ENCODE results near the gene LRRC4C. TPM values are rescaled to one million over a fixed set of nuclear protein-coding genes. Genes with fewer than 3 reads are reported as not detected.

LRRC4C gene
- total and polyA plus RNA-seq, 10 of the 15 experiments (the other 5 are each of a cell fraction or from before 2014, with no cell fraction given): 1.5 TPM; not detected in 9

DNA sequence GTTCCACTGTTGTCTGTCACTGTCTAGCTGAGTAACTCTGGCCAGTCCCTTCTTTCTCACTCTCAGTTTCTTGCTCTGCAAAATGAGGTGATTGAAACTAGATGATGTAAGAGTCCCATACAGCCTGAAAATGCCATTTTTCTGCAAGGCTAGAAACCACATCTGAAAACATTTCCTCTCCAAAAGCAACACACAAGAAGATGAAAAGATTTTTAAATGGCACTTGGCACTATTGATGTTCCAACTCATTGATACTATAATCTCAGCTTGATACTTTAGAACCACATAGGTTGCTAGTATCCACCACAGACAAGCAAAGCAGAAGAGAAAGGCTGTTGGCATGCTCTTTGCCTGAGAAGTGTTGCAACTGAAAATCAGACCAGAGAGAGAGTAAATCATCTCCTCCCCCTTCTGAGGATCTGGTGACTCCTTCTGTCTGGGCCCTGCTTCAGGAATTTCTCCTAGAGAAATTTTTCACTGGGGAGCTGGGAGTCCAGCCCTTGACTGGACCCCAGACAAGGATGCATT, 1217.9 kb downstream of the LRRC4C start (continued):
- TF ChIP-seq ETV6 (conservative IDR thresholded peaks at IDR 0.05 in 1 of 2, IDR thresholded peaks at IDR 0.05 in 1 of 2; ENCODE audit: borderline replicate concordance in 1 of 2, low read depth in 1 of 2): peak in 1 of 2 experiments; percentile 50; a peak in 1 of 4 replicates
- peak; percentile 90 for TF ChIP-seq TCF7 (IDR thresholded peaks at IDR 0.05; ENCODE audit: borderline replicate concordance)
- TF ChIP-seq SMC3 (IDR thresholded peaks at IDR 0.05; ENCODE audit: borderline replicate concordance, low read length): no peak
- peak in 1 of 2 experiments; percentile 19; a peak in 1 of 4 replicates for TF ChIP-seq BHLHE40 (IDR thresholded peaks at IDR 0.05; ENCODE audit: borderline replicate concordance in 1 of 2, low read depth in 2 of 2, low read length in 1 of 2)
- TF ChIP-seq SMARCA5 (IDR thresholded peaks at IDR 0.05): no peak
- TF ChIP-seq, protein P1, sequence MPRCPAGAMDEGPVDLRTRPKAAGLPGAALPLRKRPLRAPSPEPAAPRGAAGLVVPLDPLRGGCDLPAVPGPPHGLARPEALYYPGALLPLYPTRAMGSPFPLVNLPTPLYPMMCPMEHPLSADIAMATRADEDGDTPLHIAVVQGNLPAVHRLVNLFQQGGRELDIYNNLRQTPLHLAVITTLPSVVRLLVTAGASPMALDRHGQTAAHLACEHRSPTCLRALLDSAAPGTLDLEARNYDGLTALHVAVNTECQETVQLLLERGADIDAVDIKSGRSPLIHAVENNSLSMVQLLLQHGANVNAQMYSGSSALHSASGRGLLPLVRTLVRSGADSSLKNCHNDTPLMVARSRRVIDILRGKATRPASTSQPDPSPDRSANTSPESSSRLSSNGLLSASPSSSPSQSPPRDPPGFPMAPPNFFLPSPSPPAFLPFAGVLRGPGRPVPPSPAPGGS (IDR thresholded peaks at IDR 0.05; ENCODE audit: borderline replicate concordance, insufficient read depth, low read depth, low read length, poor library complexity, severe bottlenecking): no peak
- TF ChIP-seq ZNF207 (IDR thresholded peaks at IDR 0.05; ENCODE audit: borderline replicate concordance): no peak
- TF ChIP-seq RELB (IDR thresholded peaks at IDR 0.05; ENCODE audit: low read depth): 0 out of 2 replicates have a peak, but pooled peaks have one; percentile 35
- TF ChIP-seq BCL11A (IDR thresholded peaks at IDR 0.05; ENCODE audit: low read depth, low read length): 0 out of 2 replicates have a peak, but pooled peaks have one; percentile 13
- peak; percentile 65 for TF ChIP-seq MTA2 (IDR thresholded peaks at IDR 0.05; ENCODE audit: low read depth)
- TF ChIP-seq TBL1XR1 (IDR thresholded peaks at IDR 0.05; ENCODE audit: low read depth, low read length): peak; percentile 38; the same call in 1 of the 2 replicates
- no peak for TF ChIP-seq ZZZ3 (IDR thresholded peaks at IDR 0.05; ENCODE audit: control insufficient read depth, insufficient read length, low read depth)
- TF ChIP-seq NR2F1 (conservative IDR thresholded peaks at IDR 0.05): 0 out of 2 replicates have a peak, but pooled peaks have one; percentile 39
- peak; percentile 60 to 70; a peak in 2 of 4 replicates for TF ChIP-seq EP300 (IDR thresholded peaks at IDR 0.05; ENCODE audit: borderline replicate concordance in 1 of 2, control insufficient read depth in 1 of 2, low read depth in 2 of 2, low read length in 2 of 2)
- TF ChIP-seq NRF1 (conservative IDR thresholded peaks at IDR 0.05; ENCODE audit: low read depth, low read length): no peak
- TF ChIP-seq, protein P2, sequence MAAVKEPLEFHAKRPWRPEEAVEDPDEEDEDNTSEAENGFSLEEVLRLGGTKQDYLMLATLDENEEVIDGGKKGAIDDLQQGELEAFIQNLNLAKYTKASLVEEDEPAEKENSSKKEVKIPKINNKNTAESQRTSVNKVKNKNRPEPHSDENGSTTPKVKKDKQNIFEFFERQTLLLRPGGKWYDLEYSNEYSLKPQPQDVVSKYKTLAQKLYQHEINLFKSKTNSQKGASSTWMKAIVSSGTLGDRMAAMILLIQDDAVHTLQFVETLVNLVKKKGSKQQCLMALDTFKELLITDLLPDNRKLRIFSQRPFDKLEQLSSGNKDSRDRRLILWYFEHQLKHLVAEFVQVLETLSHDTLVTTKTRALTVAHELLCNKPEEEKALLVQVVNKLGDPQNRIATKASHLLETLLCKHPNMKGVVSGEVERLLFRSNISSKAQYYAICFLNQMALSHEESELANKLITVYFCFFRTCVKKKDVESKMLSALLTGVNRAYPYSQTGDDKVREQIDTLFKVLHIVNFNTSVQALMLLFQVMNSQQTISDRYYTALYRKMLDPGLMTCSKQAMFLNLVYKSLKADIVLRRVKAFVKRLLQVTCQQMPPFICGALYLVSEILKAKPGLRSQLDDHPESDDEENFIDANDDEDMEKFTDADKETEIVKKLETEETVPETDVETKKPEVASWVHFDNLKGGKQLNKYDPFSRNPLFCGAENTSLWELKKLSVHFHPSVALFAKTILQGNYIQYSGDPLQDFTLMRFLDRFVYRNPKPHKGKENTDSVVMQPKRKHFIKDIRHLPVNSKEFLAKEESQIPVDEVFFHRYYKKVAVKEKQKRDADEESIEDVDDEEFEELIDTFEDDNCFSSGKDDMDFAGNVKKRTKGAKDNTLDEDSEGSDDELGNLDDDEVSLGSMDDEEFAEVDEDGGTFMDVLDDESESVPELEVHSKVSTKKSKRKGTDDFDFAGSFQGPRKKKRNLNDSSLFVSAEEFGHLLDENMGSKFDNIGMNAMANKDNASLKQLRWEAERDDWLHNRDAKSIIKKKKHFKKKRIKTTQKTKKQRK (IDR thresholded peaks at IDR 0.05; ENCODE audit: low read depth, low read length): no peak
- TF ChIP-seq IKZF1 (conservative IDR thresholded peaks at IDR 0.05): peak; percentile 46; the same call in 1 of the 2 replicates
- no peak for TF ChIP-seq ZBTB40 (IDR thresholded peaks at IDR 0.05; ENCODE audit: borderline replicate concordance)
- no peak for TF ChIP-seq YY1 (IDR thresholded peaks at IDR 0.05; ENCODE audit: low read depth, low read length)
